ENCODE data around the gene FASTKD2.

- no peak for TF ChIP-seq POLR2AphosphoS5 (IDR thresholded peaks at IDR 0.05; ENCODE audit: insufficient read depth in 1 of 2, low read depth in 1 of 2)
- TF ChIP-seq, protein P1, sequence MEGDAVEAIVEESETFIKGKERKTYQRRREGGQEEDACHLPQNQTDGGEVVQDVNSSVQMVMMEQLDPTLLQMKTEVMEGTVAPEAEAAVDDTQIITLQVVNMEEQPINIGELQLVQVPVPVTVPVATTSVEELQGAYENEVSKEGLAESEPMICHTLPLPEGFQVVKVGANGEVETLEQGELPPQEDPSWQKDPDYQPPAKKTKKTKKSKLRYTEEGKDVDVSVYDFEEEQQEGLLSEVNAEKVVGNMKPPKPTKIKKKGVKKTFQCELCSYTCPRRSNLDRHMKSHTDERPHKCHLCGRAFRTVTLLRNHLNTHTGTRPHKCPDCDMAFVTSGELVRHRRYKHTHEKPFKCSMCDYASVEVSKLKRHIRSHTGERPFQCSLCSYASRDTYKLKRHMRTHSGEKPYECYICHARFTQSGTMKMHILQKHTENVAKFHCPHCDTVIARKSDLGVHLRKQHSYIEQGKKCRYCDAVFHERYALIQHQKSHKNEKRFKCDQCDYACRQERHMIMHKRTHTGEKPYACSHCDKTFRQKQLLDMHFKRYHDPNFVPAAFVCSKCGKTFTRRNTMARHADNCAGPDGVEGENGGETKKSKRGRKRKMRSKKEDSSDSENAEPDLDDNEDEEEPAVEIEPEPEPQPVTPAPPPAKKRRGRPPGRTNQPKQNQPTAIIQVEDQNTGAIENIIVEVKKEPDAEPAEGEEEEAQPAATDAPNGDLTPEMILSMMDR (IDR thresholded peaks at IDR 0.05): no peak
- no peak for TF ChIP-seq POLR2A (IDR thresholded peaks at IDR 0.05)
These were observed 11.0 kb downstream of the FASTKD2 start for GRCh38 chr2:206776432-206776831.
